H1 (cell line): Measurements from ENCODE around the gene ASPG. TPM values are rescaled to one million over a fixed set of nuclear protein-coding genes. Genes with fewer than 3 reads are reported as not detected.

Experiments
- CTCF ChIA-PET: fragments of 300-600 bp; sonication (Branson Sonifier 250); formaldehyde crosslinking; loops from one replicate; lab custom pipeline; 2021; ENCODE audit not compliant: partially characterized antibody; lab: Charles Lee
- POLR2A ChIA-PET: fragments of 300-600 bp; sonication (Branson Sonifier 250); formaldehyde crosslinking; loops from one replicate; lab custom pipeline; 2021; ENCODE audit warnings: inconsistent platforms; ENCODE audit not compliant: partially characterized antibody; lab: Charles Lee
- DNase-seq, 2 experiments: peaks; one replicate each; pipeline versions ENCODE4 v3.0.0 to v3.0.0-alpha.2; 2010 to 2022; ENCODE audit warnings: low spot score in 2 of 2, low read depth in 1 of 2, mixed read lengths in 1 of 2
- FAIRE-seq: peaks from 2 replicates; lab custom pipeline; 2011; peaks lifted over from hg19 to GRCh38; lab: Jason Lieb, UNC
- H2AFZ ChIP-seq: 2 replicates; pipeline ENCODE4 v1.8.1; 2012; ENCODE audit warnings: low read length, inconsistent platforms
- H2AK5ac ChIP-seq: 2 replicates; pipeline ENCODE4 v1.6.1; 2013; ENCODE audit warnings: low read depth, low read length
- H2BK120ac ChIP-seq: replicated peaks from 2 replicates; pipeline ENCODE3; 2013; ENCODE audit warnings: low read depth, low read length, inconsistent platforms
- H2BK12ac ChIP-seq: 2 replicates; pipeline ENCODE4 v1.6.1; 2013; ENCODE audit warnings: low read depth, low read length
- H2BK15ac ChIP-seq: 2 replicates; pipeline ENCODE4 v1.6.1; 2013; ENCODE audit warnings: low read length
- H2BK20ac ChIP-seq: 2 replicates; pipeline ENCODE4 v1.6.1; 2013; ENCODE audit warnings: low read length
- H2BK5ac ChIP-seq: 2 replicates; pipeline ENCODE4 v1.6.1; 2013; ENCODE audit warnings: low read depth, low read length
- H3K14ac ChIP-seq: 2 replicates; pipeline ENCODE4 v1.6.1; 2013; ENCODE audit warnings: inconsistent platforms; ENCODE audit not compliant: insufficient read length
- H3K18ac ChIP-seq: 2 replicates; pipeline ENCODE4 v1.6.1; 2013; ENCODE audit warnings: low read length; ENCODE audit errors: extremely low read depth
- H3K23ac ChIP-seq: 2 replicates; pipeline ENCODE4 v1.6.1; 2013; ENCODE audit warnings: inconsistent platforms; ENCODE audit not compliant: insufficient read length
- H3K23me2 ChIP-seq: 2 replicates; pipeline ENCODE4 v1.6.1; 2013; ENCODE audit warnings: low read depth, low read length
- H3K27ac ChIP-seq: 2 replicates; pipeline ENCODE4 v1.6.1; 2011; ENCODE audit warnings: low read depth, low read length, inconsistent platforms
- H3K27me3 ChIP-seq, 4 experiments: replicated peaks in 1 of 4; 1 replicate in 1 of 4; 2 replicates in 3 of 4; pipeline versions ENCODE4 v1.6.1 to v1.8.1; 2011 to 2013; ENCODE audit warnings: low read length in 3 of 4, mild to moderate bottlenecking in 3 of 4, inconsistent platforms in 2 of 4, mixed read lengths in 2 of 4, moderate library complexity in 1 of 4; ENCODE audit not compliant: control insufficient read depth in 3 of 4, insufficient read depth in 3 of 4; ENCODE audit errors: extremely low read depth in 1 of 4
- H3K36me3 ChIP-seq, 4 experiments: 2 replicates each; pipeline versions ENCODE4 v1.6.1 to v1.8.1; 2011 to 2013; ENCODE audit warnings: mild to moderate bottlenecking in 4 of 4, low read length in 3 of 4, moderate library complexity in 2 of 4, control low read depth in 1 of 4, inconsistent platforms in 1 of 4; ENCODE audit not compliant: insufficient read depth in 4 of 4, control insufficient read depth in 2 of 4
- H3K4ac ChIP-seq: replicated peaks from 2 replicates; pipeline ENCODE3; 2013; ENCODE audit warnings: low read length, low read depth, mixed read lengths, inconsistent platforms; ENCODE audit not compliant: insufficient read length
- H3K4me1 ChIP-seq, 4 experiments: replicated peaks in 1 of 4; 1 replicate in 1 of 4; 2 replicates in 3 of 4; pipeline versions ENCODE4 v1.6.1 to v1.8.1; 2011 to 2013; ENCODE audit warnings: low read length in 3 of 4, inconsistent platforms in 2 of 4, mixed read lengths in 1 of 4; ENCODE audit not compliant: insufficient read depth in 4 of 4, control insufficient read depth in 3 of 4
- H3K4me2 ChIP-seq, 2 experiments: 2 replicates each; pipeline versions ENCODE4 v1.6.1 to v1.8.1; 2011 to 2013; ENCODE audit warnings: low read depth in 2 of 2, low read length in 2 of 2, control low read depth in 1 of 2, inconsistent platforms in 1 of 2, mild to moderate bottlenecking in 1 of 2; ENCODE audit not compliant: insufficient read depth in 1 of 2
- H3K4me3 ChIP-seq, 4 experiments: fragments of 200-600, 300-600 bp in 1 of 4; sonication (generic), shearing (Covaris generic), sonication (Bioruptor Twin) in 1 of 4; 2 replicates each; pipeline versions ENCODE4 v1.5.1 to v1.8.1; 2011 to 2016; ENCODE audit warnings: low read length in 4 of 4, low read depth in 3 of 4, control low read depth in 2 of 4, inconsistent platforms in 2 of 4, mild to moderate bottlenecking in 2 of 4, mixed read lengths in 1 of 4, moderate library complexity in 1 of 4; ENCODE audit not compliant: insufficient read depth in 2 of 4; ENCODE audit errors: extremely low read depth in 1 of 4
- H3K56ac ChIP-seq: replicated peaks from 2 replicates; pipeline ENCODE3; 2013; ENCODE audit warnings: low read depth, mild to moderate bottlenecking, mixed read lengths, low read length, inconsistent platforms; ENCODE audit not compliant: insufficient read length
- H3K79me1 ChIP-seq: 2 replicates; pipeline ENCODE4 v1.6.1; 2013; ENCODE audit warnings: low read depth, low read length, control low read depth
- H3K79me2 ChIP-seq, 2 experiments: 2 replicates each; pipeline versions ENCODE4 v1.6.1 to v1.8.1; 2012 to 2013; ENCODE audit warnings: low read length in 2 of 2, mild to moderate bottlenecking in 2 of 2, inconsistent platforms in 1 of 2; ENCODE audit not compliant: insufficient read depth in 2 of 2, control insufficient read depth in 1 of 2
- H3K9ac ChIP-seq, 4 experiments: replicated peaks in 1 of 4; 1 replicate in 1 of 4; 2 replicates in 3 of 4; pipeline versions ENCODE4 v1.6.1 to v1.8.1; 2011 to 2013; ENCODE audit warnings: low read depth in 3 of 4, low read length in 3 of 4, control low read depth in 2 of 4, mild to moderate bottlenecking in 2 of 4, moderate library complexity in 2 of 4, inconsistent platforms in 1 of 4; ENCODE audit errors: extremely low read depth in 1 of 4
- H3K9me3 ChIP-seq, 2 experiments: 2 replicates each; pipeline versions ENCODE4 v1.6.1 to v1.8.1; 2012 to 2013; ENCODE audit warnings: mild to moderate bottlenecking in 2 of 2, moderate library complexity in 2 of 2, control low read depth in 1 of 2, inconsistent platforms in 1 of 2, low read depth in 1 of 2, low read length in 1 of 2, mixed read lengths in 1 of 2; ENCODE audit not compliant: insufficient read depth in 2 of 2
- H4K20me1 ChIP-seq, 2 experiments: replicated peaks in 1 of 2; 2 replicates each; pipeline versions ENCODE3 to v1.8.1; 2011 to 2013; ENCODE audit warnings: inconsistent platforms in 2 of 2, low read length in 2 of 2, mild to moderate bottlenecking in 1 of 2; ENCODE audit not compliant: insufficient read depth in 2 of 2, control insufficient read depth in 1 of 2
- H4K5ac ChIP-seq: 2 replicates; pipeline ENCODE4 v1.6.1; 2013; ENCODE audit warnings: low read length, low read depth, mixed read lengths, inconsistent platforms; ENCODE audit not compliant: insufficient read length
- H4K8ac ChIP-seq: 2 replicates; pipeline ENCODE4 v1.8.0; 2013; ENCODE audit warnings: mild to moderate bottlenecking, moderate library complexity, low read length, inconsistent platforms; ENCODE audit not compliant: insufficient read depth; ENCODE audit errors: extremely low read depth
- H4K91ac ChIP-seq: replicated peaks from 2 replicates; pipeline ENCODE3; 2013; ENCODE audit warnings: low read length, mixed read lengths, inconsistent platforms; ENCODE audit not compliant: insufficient read length
- ATF2 ChIP-seq: IDR thresholded peaks from 2 replicates; pipeline ENCODE4 v1.6.1; 2012; ENCODE audit warnings: low read length, inconsistent platforms
- BRCA1 ChIP-seq: IDR thresholded peaks from 2 replicates; pipeline ENCODE4 v1.6.1; 2012; ENCODE audit warnings: low read depth, low read length, improper control_type of control experiment
- E2F6 ChIP-seq: IDR thresholded peaks from 2 replicates; pipeline ENCODE4 v1.6.1; 2012; ENCODE audit warnings: inconsistent platforms
- FOSL1 ChIP-seq: IDR thresholded peaks from 2 replicates; pipeline ENCODE4 v1.6.1; 2011; ENCODE audit warnings: mild to moderate bottlenecking, low read depth, low read length, moderate library complexity; ENCODE audit not compliant: insufficient read depth
- GABPA ChIP-seq: IDR thresholded peaks from 2 replicates; pipeline ENCODE4 v1.6.1; 2011; ENCODE audit warnings: mild to moderate bottlenecking, low read length, moderate library complexity, borderline replicate concordance; ENCODE audit not compliant: insufficient read depth
- JUN ChIP-seq: IDR thresholded peaks from 2 replicates; pipeline ENCODE4 v1.6.1; 2011; ENCODE audit warnings: low read depth, mild to moderate bottlenecking, improper control_type of control experiment, low read length
- NANOG ChIP-seq: IDR thresholded peaks from 2 replicates; pipeline ENCODE4 v1.6.1; 2011; ENCODE audit warnings: low read length, low read depth, mild to moderate bottlenecking, inconsistent platforms; ENCODE audit not compliant: insufficient read depth, poor library complexity, severe bottlenecking
- PHF8 ChIP-seq: fragments of 200-600 bp; sonication (generic); conservative IDR thresholded peaks from 2 replicates; pipeline ENCODE4 v1.7.1; 2012; ENCODE audit warnings: low read depth, mild to moderate bottlenecking, inconsistent platforms, low read length, moderate library complexity
- POLR2AphosphoS5 ChIP-seq: IDR thresholded peaks from 2 replicates; pipeline ENCODE4 v1.6.1; 2011; ENCODE audit warnings: low read depth, low read length
- RBBP5 ChIP-seq: IDR thresholded peaks from 2 replicates; pipeline ENCODE4 v1.7.1; 2012; ENCODE audit warnings: low read depth, mild to moderate bottlenecking, inconsistent platforms, low read length, moderate library complexity, borderline replicate concordance
- YY1 ChIP-seq: IDR thresholded peaks from 2 replicates; pipeline ENCODE4 v1.6.1; 2011; ENCODE audit warnings: low read depth, mild to moderate bottlenecking, low read length
- WGBS, 2 experiments: shearing (Covaris generic) in 1 of 2; methylation state at CpG; one replicate each; pipeline versions ENCODE4 v1.1.6 to v1.1.7; 2013 to 2015; ENCODE audit warnings: low lambda C conversion rate in 2 of 2, mixed read lengths in 2 of 2, inconsistent platforms in 1 of 2, low coverage in 1 of 2, missing lambda C conversion rate in 1 of 2; ENCODE audit not compliant: insufficient replicate concordance in 2 of 2, insufficient coverage in 1 of 2, insufficient read length in 1 of 2; ENCODE audit errors: extremely low coverage in 1 of 2, missing lambda C conversion rate in 1 of 2; 5-methylcytosine and 5-hydroxymethylcytosine counted together
- polyA plus RNA-seq, 7 experiments: library from polyadenylated mRNA; depleted of rRNA in 3 of 7; stranded (reverse) in 5 of 7; unstranded in 2 of 7; fragments of >200 nt in 5 of 7; fragments of 200-250 nt in 2 of 7; gene quantifications; 1 replicate in 5 of 7; 2 replicates in 1 of 7; 4 replicates in 1 of 7; pipeline versions ENCODE4 v1.2.1 to v1.2.3, GENCODE V29; 2011 to 2013; ENCODE audit warnings: missing spikeins in 2 of 7, mixed read lengths in 2 of 7
- total RNA-seq: library from RNA; stranded (reverse); fragmentation: NEBNext Ultra II Directional; extraction: Animal tissue kit (Norgen Biotek cat#: 25700); gene quantifications from 2 replicates; pipeline ENCODE4 v1.2.1, GENCODE V29; 2021

Gene ASPG
- total and polyA plus RNA-seq, 2 of the 8 experiments (the other 6 are each of a cell fraction or from before 2014, with no cell fraction given): 0.34 to 0.59 TPM

- no peak overlapping the region for H2BK120ac ChIP-seq
- no peak overlapping the region for H3K27ac ChIP-seq
- H4K5ac ChIP-seq: no peak overlapping the region
- DNase-seq: no peak
- no peak overlapping the region for H3K14ac ChIP-seq
- H3K79me2 ChIP-seq: no peaks in the 10 kb centered on the region
- no peak overlapping the region for H2BK15ac ChIP-seq
- no peaks in the 10 kb centered on the region for H4K20me1 ChIP-seq
- no peak overlapping the region for H3K4me3 ChIP-seq
- H4K8ac ChIP-seq: no peak overlapping the region
- H3K23me2 ChIP-seq: no peaks in the 10 kb centered on the region
- no peak overlapping the region for H3K56ac ChIP-seq
- H3K79me1 ChIP-seq: no peaks in the 10 kb centered on the region
- no peak overlapping the region for H2BK20ac ChIP-seq
- no peak overlapping the region for H2AFZ ChIP-seq
- WGBS, 2 experiments: 92% methylated on average over 2 of the region's 2 CpGs; no CpG with 5 or more reads in 1 of the 2 experiments
- H2BK12ac ChIP-seq: no peak overlapping the region
- ChIA-PET POLR2A (no interaction called here), CTCF (interaction anchor here (1.1 to 1.7 kb wide), 3 partner anchors 51 to 317 kb away, joined by 3 to 5 read pairs (median 3); no protein-coding TSS in a partner anchor)
- H3K36me3 ChIP-seq: no peaks in the 10 kb centered on the region
- H2BK5ac ChIP-seq: no peak overlapping the region
- no peak overlapping the region for H3K4ac ChIP-seq
- H3K4me1 ChIP-seq: no peaks in the 10 kb centered on the region; a peak in 1 of 7 replicates
- no peak overlapping the region for H3K9ac ChIP-seq
- H3K23ac ChIP-seq: no peak overlapping the region
- no peak overlapping the region for H3K18ac ChIP-seq
- FAIRE-seq: no peak
- no peak overlapping the region for H4K91ac ChIP-seq
- H2AK5ac ChIP-seq: no peak overlapping the region
- H3K4me2 ChIP-seq: no peak overlapping the region
- peaks cover 7 to 13% of the 10 kb centered on the region in 2 experiments; a peak in 2 of 4 replicates for H3K9me3 ChIP-seq
- H3K27me3 ChIP-seq: no peaks in the 10 kb centered on the region
- no peak for TF ChIP-seq ATF2
- no peak for TF ChIP-seq E2F6
- no peak for TF ChIP-seq BRCA1
- TF ChIP-seq FOSL1: no peak
- no peak for TF ChIP-seq JUN
- TF ChIP-seq RBBP5: no peak
- TF ChIP-seq GABPA: no peak
- no peak for TF ChIP-seq PHF8
- no peak for TF ChIP-seq YY1
- no peak for TF ChIP-seq NANOG
- no peak for TF ChIP-seq POLR2AphosphoS5
Observed at GRCh38 chr14:104126753-104127152, 41.3 kb downstream of the ASPG start.
